Right kidney (tissue), 1 donor: Measurements from ENCODE around the gene VAV3.

Source experiments
- DNase-seq: peaks from one replicate; pipeline ENCODE4 v3.0.0-alpha.2; 2016

The VAV3 gene

DNA sequence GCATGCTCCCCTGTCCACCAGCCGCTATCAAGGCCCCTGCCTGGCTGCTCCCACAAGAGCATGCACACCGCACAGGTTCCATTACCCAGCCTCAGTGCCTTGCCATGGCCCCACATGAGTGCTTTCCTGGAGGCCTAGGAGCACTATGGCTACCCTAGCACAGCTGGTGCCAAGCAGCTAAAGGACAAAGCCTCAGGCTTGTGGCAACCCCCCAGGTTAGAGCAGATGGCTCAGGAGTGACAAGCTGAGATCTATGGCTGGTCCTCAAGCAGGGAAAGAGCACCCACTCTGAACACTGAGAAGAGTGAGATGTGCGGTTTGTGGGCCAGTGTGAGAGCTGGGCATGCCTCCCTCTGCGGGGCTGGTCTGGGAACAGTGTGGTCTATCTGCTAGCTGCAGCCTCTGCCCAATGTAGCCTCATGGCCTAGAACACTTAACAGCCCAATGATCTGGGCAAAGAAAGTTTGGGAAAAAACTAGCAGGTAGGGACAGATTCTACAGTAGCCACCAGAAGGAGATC, 129.8 kb downstream of the VAV3 start:
- DNase-seq, result no peak

DNA sequence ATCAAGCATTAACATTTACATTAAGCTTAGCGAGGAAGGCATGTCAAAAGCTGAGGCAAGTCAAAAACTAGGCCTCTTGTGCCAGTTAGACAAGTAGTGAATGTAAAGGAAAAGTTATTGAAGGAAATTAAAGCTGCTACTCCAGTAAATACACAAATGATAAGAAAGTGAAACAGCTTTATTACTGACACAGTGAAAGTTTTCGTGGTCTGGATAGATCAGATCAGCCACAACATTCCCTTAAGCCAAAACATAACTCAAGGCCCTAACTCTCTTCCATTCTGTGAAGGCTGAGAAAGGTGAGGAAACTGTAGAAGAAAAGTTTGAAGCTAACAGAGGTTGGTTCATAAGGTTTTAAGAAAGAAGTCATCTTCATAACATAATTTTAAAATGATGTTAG, 131.9 kb downstream of the VAV3 start:
- no peak for DNase-seq

DNA sequence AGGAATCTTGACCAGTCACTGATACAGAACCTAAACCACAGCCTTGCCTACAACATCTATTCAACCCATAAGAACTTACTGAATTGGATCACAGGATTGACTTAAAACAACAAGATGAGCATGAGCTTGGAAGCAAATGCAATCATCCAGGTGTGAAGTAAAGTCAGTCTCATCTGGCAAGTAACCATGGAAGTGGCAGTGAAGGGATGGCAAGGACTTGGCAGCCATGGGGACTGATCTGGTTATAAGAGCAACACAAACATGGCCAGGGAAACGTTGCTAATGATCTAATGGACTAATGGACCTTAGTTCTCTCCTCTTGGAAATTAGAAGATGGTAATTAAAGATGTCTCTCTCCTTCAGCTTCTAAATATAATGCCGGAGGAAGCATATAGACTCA, 133.1 kb downstream of the VAV3 start:
- DNase-seq, result no peak

- DNase-seq, result no peak
Observed at GRCh38 chr1:107830526-107830925, 134.5 kb downstream of the VAV3 start.

DNA sequence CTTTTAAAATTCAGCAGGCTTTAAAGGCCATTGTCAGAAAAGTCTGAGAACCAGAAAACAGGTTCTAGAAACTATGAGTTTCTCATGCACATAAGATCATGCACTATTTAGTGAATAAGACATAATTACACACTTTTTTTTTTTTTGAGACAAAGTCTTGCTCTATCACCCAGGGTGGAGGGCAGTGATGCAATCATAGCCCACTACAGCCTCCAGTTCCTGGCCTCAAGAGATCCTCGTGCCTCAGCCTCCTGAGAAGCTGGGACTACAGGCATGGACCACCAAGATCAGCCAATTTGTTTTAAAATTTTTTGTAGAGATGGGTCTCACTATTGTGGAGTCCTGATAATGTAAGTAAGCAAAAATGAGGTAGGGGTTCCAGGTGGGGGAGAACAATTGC, 134.9 kb downstream of the VAV3 start:
- DNase-seq, result no peak

DNA sequence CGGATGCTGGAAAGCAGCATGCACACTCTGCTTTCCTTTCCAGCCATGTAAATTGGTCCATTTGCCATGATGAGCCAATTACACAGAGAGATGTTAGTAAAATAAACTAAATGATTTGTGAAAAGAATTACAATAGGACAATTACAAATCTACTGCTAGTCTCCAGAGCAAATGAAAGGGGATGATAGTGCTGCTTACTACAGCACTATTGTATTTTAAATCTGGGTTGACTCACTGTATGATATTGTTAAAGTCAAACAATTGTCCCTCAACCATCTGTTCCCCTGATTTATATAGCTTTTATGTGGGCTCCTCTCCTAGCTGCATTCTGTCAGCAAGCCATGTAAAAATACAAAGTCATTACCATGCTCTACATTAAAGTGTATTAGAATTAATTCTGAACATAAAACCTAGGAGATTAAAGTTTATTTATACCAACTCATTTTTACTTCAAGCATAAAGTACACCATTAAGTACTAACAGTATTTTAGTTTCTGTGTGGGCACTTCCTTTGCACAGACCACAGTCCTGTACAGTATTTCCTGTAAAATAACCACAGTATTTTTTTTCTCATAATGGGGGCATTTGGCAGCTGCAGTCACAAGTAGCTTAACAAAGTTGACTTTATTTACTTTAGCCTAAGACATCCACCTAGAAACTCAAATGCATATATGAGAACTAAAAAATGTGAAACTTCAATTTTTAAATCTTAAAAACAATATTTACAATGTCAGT, 135.8 kb downstream of the VAV3 start:
- no peak for DNase-seq

DNA sequence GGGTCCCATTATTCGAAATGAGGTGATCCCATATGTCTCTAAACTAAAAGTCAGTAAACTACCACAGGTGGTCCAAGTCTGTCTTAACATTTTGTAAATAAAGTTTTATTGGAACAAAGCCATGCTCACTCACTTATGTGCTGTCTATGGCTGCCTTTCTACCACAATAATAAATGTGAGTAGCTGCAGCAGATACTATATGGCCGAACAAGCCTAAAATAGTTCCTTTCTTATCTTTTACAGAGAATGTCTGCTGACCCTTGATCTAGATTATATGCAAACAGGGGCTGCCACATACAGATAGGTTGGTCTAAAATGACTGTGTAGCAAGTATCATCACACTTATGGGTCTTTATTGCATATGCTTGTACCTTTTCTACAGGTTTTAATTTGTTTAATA, 140.0 kb downstream of the VAV3 start:
- no peak for DNase-seq

DNA sequence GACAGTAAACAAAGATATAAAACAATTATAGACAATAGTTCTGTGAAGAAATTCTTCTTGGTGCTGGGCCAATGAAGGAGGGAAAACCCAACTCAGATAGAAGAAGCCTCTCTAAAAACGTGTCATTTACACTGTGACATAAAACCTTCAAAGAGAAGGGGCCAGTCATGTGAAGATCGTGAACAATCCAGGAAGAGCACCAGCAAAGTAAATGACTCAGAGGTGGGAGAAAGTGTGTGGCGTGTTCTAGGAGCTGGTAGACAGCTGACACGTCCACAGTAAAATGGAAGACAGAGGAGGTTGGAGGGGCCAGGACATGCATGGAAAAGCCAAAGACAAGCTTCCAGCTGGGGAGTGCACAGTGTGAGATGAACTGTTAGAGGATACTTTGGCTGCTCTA, 143.6 kb downstream of the VAV3 start:
- no peak for DNase-seq

- no peak for DNase-seq
Observed at GRCh38 chr1:107820801-107821200, 144.2 kb downstream of the VAV3 start.

DNA sequence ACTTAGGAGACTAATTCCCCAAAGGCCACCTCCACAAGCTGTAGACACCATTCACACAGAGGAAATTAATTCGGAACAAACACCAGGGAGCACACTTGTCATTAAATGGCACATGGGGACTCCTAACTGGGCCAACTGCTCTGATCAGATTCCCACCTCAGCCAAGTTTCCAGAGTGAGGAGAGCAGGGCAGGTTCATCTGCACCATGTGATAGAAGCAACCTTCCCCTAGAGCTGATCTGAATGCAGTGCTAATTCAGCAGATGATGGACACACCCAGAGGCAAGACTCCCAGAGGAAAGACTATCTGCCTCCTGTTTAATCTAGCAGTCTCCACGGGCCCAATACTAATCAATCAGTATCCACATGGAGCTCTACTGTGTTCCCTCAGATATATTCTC, 147.0 kb downstream of the VAV3 start:
- DNase-seq, result no peak

DNA sequence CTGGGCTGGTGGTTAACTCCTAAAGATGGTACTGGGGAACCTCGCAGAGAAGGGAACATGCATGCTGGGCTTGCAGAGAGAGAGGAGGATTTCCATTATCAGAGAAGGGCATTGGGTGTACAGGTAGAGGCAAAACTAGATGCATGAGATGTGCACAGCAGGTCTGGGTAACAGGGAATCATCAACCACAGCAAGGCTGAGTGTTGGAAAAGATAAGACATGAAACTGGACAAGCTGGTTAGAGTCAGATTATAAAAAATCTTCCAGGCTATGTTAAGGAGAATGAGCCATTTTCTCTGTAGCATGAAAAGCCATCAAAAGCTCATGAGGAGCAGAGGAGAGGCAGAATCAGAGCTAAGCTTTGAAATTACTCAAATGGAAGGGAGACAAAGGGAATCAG, 147.8 kb downstream of the VAV3 start:
- no peak for DNase-seq

DNA sequence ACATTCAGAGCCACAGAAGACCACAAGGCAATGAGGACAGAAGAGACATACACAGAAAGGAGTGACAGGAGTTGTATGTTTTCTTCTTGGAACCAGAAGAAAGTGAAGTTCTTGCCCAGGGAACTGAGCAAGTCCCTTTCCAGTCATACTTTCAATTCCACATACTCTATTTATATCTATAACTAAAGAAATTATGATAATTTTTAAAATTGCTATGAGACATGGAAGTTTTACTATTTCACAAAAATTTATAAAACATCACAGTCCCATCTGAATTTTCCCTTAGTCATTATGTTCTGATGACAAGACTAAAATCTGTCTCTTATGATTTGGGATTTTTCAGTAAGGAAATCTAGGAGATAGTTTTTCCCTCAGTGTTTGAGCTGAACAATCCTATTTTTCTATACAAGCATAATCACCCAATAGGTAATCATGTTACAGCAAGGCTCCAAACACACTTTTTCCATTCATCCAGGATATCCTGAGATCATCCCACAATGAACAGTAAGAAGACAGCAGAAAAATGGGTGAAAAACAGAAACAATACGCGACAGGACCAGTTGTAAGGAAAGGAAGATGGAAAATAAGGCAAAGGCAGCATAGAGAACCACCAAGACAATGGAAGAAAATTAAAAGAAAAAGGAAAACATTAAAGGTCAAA, 154.6 kb downstream of the VAV3 start:
- no peak for DNase-seq

- DNase-seq, result no peak
Observed at GRCh38 chr1:107807855-107808254, 157.1 kb downstream of the VAV3 start.

DNA sequence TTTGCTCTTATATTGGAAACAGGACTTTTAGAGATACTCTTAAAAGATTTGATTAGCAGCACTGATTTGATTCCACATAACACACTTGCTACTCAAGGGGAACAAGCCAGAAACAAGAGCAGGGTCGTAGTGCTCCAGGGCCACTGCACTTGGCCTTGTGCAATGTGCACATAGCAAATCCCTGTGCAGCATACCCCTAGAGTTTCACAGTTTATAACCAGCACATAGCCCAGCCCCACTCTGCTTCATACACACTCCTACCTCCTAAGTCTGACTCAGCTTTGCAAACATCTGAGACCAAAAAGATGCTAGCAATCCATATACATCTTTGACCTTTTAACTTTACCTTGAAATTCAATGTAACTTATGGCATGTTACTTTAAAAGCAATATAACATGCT, 157.6 kb downstream of the VAV3 start:
- no peak for DNase-seq

DNA sequence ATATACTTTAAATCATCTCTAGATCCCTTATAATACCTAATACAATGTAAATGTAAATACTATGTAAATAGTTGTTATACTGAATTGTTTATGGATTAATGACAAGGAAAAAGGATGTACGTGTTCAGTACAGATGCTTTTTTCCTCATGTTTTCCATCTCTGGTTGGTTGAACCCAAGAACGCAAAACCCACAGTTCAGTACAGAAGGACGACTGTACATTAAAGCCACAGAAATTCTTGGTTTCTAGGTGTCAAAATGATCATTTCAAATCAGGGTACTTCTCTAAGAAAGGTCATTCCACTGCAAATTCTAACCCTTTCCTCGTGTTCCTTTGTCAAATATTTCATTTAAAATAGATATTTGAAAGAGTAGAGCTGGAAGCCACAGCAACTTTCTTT, 158.1 kb downstream of the VAV3 start:
- DNase-seq, result no peak

- no peak for DNase-seq
Observed at GRCh38 chr1:107804741-107805140, 160.2 kb downstream of the VAV3 start.

- DNase-seq, result no peak
Observed at GRCh38 chr1:107804134-107804533, 160.8 kb downstream of the VAV3 start.

DNA sequence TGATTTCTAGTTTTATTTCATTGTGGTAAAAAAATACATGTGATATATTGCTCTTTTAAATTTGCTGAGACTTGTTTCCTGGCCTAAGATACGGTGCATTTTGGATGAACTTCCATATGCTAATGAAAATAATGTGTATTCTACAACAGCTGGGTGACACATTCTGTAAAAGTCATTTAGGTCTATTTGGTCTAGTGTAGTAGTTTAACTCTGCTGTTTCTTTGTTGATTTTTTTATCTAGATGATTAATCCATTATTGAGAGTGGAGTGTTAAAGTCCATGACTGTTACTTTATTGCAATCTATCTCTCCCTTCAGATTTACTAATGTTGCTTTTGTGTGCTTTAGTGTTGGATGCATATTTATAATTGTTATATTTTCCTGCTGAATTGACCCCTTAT, 161.4 kb downstream of the VAV3 start:
- no peak for DNase-seq

DNA sequence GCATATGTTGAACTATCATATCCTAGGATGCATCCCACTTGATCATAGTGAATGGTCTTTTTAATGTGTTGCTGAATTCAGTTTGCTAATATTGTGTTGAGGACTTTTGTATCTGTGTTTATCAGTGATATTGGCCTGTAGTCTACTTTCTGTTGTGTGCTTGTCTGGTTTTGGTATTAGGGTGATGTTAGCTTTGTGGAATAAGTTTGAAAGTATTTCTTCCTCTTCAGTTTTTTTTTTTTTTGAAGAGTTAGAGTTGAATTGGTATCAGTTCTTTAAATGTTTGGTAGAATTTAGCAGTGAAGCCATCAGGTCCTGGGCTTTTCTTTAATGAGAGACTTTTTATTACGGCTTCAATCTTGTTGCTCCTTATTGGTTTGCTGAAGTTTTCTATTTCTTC, 162.3 kb downstream of the VAV3 start:
- DNase-seq, result no peak

DNA sequence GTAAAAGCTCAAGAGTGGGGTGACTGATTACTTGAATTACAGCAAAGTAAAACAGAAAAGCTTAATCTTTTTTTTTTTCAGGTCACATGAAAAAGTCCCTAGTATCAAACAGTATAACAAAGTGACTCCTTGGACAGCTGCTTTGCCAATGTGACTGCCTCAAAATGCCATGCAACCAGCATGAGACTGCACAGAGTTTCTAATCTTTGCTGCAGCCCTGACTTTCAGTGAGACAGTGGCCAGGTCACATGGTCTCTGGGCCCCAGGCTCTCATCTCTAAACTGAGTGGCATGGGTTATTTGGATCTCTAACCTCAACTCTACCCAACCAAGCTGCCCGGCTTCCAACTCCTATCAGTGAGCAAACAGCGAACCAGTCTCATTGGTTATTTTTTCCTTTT, 169.0 kb downstream of the VAV3 start:
- no peak for DNase-seq

GRCh38 chr1:107795441-107795840, 169.5 kb downstream of the VAV3 start:
- no peak for DNase-seq

DNA sequence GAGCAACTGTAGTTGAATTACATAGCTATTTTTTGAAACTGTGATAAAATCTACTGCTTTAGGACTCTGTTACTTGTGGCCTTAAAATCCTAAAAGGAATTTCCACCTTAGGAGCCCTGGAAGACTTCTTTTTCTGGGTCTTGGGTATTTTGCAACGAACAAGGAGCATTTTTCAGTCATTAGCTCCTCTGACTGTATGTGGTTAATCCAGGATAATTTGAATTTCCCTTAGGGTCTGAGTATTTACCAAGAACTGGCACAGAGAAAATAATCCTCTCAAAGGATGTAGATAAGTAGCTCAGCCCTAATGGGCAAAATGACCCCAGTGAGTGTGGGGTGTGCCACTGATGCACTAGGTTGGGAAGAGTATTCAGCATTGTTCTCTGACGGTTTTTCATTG, 170.4 kb downstream of the VAV3 start:
- DNase-seq, result no peak

DNA sequence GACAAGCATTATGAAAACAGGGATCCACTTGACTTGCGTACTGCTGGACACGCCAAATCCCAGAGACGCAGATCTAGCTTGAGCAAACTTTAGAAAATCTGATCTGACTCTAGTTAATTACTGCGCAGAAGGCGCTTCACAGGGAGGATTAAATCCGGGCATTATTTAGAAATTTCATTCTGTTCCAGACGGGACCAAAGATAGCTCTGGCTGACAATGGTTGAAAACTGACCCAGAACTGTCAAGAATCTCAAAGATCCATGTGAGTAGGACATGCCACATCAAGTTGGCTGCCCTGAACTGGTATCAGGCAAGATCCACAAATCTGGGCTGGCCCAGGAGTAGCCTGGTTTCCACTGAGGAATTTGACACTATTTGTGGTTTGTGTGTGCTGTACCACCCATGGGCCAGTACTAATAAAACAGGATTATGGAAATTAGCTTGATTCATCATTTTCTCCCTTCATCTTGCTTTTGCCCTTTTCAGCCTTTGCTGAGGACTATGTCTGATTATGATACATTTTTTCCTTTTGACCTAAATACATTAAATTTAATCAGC, 171.0 kb downstream of the VAV3 start:
- no peak for DNase-seq

DNA sequence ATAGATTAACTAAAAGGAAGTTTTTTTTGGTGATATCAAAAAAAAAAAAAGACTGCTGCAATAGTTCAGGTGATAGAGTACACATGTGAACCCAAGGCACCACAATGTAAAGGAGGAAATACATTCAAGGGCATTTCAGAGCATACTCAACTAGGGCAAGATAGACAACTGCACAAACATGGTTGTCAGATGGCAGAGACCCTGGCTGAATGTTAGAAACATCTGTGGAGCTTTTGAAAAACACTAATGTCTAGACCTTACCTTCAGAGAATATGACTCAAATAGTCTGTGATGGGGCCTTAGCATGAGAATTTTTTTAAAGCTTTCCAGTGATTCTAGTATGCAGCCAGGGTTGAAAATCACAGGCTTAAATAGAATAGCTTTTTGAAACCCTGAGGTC, 173.6 kb downstream of the VAV3 start:
- no peak for DNase-seq
